CD4-positive, alpha-beta T cell treated with Interferon alpha-2 for 1 hour (primary cell): ENCODE measurements around the gene CLCNKB.
"Not testable (repeated sequence)": the region's sequence is repeated elsewhere in the genome, so short reads cannot be mapped to it uniquely, and the experiment has no call there.

Experiments used
- DNase-seq, 2 donors: peaks; one replicate each; pipeline ENCODE4 v3.0.0-alpha.2; 2020 to 2022

The CLCNKB gene

DNA sequence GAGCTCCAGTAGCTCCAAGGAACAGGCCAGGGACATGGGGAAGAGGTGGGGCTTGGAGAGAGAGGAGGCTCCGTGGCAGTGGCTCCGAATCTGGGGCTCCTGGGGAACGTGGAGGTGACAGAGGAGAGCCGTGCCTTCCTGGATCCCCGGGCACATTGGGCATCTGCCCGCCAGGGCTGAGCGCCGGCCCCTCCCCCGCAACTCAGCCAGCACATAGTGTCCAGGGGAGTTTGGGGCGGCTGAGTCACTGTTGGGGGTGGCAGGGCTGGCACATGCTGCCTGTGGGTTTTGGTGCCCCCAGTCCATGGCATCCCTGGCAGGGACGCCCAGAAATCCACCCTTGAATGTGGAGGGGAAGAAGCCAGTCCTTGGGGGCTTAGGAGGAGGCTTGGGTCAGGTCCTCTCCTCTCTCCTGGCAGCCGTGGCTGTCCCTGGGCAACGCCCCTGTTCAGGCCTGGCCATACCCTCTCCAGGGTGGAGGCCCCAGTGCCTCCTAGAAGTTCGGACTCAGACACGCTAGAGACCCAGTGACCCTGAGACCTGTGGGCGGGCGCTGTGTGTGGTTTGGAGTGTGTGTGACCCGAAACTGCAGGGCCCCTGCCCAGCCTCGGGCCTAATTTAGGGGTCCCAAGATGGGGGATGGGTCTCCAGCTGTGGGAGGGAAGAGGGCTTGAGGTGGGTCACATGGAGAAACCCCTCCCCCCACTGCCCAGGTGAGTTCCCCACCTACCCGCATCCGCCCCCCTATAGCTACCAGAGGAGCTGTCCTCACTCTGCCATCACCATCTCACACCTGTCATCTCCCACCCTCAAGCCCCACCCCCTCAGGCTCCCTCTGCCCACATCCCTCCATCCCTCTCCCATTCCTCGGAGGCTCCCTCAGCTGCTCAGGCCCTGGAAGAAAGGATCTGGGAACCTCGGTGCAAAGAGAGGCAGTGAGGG is 27.4 kb upstream of the CLCNKB start:
- DNase-seq, result no peak

DNA sequence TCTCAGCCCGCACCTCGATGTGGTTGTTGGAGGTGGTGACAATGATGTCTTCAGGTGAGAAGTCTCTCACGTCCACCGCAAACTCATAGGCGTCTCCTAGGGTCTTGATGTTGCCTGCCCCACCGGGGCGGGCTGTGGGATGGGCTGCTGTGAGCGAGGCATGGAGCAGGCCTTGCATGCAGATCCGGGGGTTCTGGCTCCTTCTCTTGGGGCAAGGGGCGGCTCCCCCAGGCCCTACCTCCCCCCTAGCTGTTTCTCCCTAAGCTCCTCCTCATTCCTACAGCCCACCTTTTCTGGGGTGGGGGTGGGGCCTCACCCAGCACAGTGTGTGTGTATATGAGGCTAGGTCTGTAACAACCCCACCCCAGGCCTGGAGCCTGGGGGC is 26.5 kb upstream of the CLCNKB start:
- no peak for DNase-seq

DNA sequence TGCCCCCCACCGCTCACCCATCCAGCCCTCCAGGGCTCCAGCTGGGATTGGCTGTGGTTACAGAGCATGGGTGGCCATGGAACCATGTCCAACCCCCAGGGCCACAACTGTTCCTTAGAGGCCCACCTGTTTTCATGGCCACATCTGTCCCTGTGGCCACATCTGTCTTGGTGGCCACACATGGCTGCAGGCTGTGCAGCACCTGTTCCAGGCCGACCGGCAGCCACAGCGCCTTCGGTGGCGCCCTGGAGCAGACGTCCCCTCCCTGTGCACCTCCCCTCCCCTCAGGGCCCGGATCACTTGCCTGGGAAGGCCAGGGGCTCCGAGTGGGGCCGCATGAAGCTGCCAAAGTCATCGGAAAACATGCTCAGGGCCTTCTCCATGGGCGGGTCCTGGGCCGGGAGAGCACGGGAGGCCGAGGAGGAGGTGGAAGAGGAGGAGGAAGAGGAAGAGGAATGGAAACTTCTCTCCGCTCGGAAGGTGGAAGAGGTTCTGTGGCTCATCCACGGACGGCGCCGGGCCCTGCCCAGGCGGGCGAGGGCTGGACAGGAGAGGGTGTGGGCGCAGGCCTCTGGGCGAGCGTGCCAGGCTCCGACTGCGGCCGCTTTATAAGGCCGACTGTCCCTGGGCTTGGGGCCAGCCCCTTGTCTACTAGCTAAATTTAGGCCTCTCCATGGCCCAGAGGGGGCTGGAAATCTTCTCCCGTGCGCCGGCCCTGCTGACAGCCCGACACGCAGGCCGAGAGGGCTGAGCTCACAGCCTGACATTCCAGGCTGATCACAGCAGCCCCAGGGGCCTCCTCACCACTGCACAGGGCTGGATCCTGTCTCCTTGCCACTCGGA is 25.9 kb upstream of the CLCNKB start, which contains the start of gene HSPB7:
TSS of gene HSPB7 (minus strand) at position 583 of the 843 bp plus-strand sequence. CDS start at position 503, 80 bp downstream.
- DNase-seq, result no peak

DNA sequence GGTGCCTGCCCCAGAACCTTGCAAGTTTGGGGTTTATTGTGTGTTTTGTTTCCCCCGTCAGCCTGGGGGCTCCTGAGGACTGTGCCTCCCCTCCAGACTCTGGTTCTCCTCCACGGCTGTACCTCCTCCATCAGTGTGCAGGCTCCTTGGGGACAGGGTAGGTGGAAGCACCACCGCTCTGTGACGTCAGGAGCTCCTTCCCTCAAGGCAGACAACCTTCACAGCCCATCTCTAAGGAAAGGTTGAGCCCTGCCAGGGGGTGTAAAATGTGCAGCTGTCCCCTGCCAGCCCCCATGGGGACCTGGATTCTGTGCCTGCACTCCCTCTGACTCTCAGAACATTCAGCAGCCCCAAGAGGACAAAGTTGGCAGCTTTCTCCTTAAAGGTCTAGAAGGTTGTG is 25.3 kb upstream of the CLCNKB start:
- DNase-seq, result no peak

DNA sequence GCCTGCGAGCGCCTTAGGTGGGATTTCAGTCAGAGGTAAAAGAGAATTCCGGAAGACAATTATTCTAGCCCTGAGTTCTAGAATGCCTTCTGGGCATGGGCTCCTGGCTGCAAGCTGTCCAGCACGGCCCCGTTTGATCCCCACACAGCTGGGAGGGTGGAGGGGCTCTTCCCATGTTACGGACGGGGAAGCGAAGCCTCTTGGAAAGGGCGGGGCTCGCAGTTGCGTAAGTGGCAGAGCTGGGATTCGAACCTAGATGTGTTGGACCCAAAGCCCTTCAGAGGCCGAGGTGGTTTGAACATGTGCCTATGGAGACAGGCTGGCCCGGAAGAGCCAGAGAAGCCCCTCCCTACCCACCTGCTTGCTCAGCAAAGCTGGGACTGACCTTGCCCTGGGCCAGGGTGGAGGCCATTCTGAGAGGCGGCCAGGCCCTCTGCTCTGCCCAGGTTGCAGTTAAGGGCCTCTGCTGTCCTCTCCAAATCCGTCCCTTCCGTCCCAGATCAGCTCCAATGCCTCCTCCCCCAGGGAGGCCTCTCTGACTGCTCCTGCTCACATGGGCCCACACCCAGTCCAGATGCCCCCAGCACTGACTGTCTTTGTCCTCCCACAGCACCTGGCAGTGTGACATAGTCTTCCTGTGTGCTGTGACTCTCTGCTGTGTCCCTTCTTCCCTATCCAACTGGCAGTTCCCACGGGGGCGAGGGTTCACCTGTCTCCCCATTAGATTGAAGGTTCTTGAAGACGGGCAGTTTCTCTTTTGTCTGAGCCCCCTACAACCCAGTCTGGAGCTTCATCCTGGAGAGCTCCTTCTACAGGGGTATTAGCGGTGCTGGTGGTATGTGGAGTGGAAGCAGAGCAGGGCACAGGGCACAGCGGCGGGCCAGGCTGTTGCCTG is 24.6 kb upstream of the CLCNKB start:
- DNase-seq, result no peak

DNA sequence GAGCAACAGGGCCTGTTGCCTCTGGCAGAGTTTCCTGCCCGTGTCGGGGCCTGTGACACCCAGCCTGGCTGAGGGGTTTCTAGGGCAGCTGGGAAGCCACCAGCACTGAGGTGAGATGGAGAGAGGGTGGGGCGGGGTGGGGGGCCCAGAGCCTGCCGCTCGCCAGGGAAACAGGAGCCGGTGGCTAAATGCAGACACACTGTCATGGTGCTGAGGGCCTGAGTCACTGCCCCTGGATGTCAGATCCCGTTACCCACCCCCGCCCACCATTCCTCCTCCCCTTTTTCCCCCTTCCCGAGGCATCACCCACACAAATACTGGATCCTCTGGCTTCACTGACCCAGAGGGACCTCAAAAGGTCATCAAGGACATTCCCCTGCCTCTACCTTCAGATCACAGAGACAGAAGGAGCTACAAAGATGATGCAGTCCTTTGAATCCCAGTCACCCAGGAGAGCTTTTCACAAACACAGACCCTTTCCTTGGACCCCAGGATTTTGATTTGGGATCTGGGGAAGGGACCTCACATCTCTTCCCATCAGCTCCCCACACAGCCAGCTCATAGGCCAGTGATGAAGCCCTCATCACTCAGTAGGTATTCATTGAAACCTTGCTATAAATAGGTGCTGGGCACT is 23.8 kb upstream of the CLCNKB start:
- no peak for DNase-seq

DNA sequence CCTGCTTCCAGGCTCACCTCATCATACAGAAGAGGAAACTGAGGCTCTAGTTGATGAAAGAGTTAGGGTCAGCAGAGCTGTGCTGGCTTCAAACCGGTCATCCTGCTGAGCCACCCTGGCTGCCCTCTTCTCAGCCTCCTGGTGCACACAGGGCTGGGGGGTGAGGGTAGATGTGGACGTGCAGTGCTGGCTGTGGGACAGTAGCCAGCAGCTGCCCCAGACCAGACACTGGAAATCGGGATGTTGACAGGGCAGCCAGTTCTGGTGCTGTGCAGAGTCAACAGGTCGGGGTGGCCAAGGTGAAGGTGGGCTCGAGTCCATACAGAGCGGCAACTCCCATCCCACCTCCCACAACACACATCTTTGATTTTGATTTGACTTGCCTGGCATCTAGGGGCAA is 23.3 kb upstream of the CLCNKB start:
- no peak for DNase-seq

DNA sequence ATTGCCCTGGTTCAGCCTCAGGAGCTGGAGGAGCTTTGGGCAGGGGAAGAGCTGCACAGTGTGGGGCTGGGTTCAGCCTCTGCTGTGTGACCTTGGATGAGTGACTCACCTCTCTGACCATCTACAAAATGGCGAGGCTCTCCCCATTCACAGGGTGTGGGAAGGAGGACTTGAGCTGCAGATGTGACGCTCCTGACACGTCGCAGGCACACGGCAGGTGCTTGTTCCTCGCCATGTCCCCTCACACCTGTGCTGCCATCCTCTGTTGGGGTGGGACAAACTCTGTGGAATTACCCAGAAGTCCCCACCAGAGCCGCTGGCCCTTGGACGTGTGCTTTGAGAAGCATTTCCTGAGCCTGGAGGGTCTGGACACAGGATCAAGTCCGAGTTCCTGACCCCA is 22.7 kb upstream of the CLCNKB start:
- DNase-seq, result not testable (repeated sequence)

DNA sequence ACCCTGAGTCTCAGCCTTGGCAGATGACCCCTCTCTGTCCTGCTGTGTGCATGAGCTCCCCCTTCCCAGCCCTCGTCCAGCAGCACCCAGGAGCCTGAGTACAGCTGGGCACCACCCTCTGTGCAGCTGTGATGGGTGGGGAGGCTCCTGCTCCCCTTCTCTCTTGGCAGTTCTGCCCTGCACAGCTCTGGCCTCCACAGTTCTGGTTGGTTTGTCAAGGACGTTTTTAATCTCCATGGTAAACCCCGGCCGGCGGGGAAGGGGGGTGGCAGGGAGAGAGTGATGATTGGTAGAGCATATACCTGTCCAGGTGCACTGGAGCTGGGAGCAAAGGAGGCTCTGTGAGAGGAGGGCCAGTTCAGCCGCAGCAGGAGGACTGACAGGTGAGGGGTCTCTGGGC is 21.9 kb upstream of the CLCNKB start, which contains the start of gene CLCNKA:
TSS of gene CLCNKA (plus strand) at position 356 of the 400 bp plus-strand sequence. CDS start 584 bp downstream, outside the sequence.
- no peak for DNase-seq

DNA sequence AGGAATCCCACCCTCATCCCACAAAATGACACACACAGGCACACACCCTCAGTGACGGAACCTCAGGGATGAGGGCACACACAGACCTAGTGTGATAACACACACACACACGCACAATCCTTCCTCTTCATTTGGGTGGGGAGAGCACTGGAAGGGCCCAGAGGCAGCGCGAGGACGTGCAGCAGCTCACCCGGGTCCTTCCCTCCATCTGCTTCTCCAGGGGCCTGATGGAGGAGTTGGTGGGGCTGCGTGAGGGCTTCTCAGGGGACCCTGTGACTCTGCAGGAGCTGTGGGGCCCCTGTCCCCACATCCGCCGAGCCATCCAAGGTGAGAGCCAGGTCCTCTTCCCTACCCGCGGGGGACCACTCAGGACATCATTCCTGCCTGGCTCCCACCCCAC is 21.2 kb upstream of the CLCNKB start:
- no peak for DNase-seq

DNA sequence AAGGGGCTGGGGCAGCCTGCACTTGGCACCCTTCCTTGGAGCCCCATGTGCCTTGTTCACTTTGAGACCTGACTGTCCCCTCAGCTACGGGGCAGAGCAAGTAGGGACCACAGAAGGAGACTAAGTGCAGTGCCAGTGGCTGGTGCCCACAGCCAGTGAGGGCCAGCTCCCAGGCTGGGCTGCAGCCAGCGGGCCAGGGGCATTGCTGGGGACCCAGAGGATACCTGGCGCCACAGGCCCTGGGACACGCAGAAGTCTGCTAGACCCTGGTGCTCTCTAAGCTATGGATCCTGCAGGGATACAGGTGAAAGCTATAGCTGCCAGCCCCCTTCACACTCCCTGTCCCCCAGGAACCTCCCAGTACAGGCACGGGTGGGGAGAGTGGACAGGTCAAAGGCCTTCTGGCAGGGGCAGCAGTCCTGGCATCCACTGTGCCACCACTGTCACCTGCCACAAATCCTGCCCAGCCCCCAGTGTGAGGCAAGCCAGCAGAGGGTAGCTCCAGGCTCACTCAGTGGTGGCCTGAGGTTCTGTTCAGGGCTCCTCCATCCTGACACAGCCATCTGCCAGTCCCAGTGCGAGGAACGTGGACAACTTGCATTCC is 20.4 kb upstream of the CLCNKB start:
- DNase-seq, result no peak

DNA sequence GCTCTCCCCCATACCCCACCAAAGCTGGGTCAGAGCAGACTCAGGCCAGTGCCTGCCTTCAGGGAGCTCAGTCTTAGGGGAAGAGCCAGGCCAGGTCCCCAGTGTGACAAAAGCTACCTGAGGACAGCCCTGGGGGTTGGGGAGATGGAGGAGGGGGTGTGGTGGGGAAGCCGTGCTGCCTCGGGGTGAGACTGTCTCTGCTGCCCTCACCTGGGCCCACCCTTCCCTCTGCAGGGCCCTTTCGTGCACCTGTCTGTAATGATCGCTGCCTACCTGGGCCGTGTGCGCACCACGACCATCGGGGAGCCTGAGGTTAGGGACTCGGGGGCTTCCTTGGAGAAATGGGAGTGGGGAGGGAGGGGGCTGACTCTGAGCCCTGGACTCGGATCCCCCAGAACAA is 17.3 kb upstream of the CLCNKB start:
- DNase-seq, result not testable (repeated sequence)

DNA sequence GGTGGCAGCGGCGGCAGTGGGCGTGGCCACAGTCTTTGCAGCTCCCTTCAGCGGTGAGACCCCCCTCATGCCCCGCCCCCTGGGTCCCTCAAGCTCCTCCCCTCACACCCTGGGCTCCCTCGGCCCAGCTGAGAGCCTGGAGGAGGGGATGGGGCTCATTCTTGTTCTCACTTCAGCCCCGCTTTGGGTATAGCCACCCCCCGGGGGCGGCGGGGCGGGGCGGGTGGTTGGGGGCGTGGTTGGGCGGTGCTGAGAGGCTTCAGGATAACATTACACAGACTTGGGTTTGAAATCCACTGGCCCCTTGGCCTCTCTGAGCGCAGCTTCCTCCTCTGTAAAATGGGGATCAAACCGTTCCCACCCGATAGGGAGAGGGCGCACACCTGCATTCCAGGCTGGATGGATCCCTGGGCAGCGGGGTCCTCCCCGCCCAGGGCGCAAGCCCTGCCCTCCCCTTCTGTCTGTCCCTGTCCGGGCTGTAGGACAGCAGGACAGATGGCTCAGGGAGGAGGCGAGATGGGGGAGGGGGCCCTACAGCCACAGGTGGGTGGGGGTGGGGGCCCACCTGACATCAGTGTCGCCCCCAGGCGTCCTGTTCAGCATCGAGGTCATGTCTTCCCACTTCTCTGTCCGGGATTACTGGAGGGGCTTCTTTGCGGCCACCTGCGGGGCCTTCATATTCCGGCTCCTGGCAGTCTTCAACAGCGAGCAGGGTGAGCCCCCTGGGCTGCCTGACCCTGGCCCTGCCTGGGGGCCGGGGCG is 16.7 kb upstream of the CLCNKB start:
- peak; percentile 13 to 28 for DNase-seq

DNA sequence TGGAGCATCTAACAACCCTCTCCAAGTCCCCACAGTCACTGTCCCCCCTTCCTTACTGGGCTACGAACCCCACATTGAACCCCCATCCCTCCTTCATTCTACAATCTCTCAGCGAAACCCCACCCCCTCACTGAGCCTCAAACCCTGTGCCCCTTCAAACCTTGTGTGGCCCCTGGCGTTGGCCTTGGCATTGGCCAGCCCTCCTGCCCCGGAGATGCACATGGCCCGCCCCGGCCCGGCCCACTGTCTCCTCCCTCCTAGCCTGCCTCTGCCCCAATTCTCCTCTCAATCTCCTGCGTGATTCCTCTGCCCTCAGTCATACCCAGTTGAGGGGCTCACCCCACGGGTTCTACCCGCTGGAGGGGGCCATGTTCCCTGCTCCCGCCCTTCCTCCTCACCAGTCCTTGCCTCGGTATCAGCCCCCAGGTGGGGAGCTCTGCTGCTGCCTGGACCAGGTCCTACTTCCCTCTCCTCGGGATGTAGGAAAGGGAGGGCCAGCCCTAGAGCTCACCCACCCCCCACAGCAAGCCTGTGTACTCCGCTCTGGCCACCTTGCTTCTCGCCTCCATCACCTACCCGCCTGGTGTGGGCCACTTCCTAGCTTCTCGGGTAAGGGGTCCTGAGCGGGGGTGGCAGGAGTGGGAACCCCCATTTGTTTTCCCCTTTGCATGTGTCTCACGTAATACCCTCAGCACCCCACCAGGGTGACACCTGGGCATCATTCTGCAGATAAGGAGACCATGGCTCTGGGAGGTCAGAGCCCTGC is 15.2 kb upstream of the CLCNKB start:
- DNase-seq, result no peak

DNA sequence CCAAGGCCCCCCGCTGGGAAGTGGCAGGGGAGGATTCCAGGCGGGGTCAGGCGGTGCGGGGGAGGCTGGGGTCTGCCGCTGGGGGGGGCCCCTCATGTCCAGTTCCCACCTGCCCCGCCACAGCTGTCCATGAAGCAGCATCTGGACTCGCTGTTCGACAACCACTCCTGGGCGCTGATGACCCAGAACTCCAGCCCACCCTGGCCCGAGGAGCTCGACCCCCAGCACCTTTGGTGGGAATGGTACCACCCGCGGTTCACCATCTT is 14.6 kb upstream of the CLCNKB start:
- not testable (repeated sequence) for DNase-seq

DNA sequence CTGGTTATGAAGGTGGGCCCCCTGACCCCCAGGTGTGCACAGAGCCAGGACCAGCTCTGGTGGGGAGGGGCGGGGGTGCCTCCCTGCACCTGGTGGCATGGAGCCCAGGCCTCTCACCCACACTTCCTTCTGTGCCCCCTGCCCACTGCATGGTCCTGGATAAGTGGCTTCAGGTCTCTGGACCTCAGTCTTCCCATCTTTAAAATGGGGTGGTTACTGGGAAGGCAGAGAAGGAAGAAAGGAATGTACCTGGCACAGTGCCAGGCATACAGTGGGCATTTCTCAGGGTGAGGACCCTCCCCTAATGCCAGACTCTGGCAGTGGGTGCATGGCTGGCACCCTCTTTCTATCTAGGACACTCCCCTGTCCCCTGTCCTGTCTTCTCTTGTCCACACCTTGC is 14.3 kb upstream of the CLCNKB start:
- DNase-seq, result no peak

DNA sequence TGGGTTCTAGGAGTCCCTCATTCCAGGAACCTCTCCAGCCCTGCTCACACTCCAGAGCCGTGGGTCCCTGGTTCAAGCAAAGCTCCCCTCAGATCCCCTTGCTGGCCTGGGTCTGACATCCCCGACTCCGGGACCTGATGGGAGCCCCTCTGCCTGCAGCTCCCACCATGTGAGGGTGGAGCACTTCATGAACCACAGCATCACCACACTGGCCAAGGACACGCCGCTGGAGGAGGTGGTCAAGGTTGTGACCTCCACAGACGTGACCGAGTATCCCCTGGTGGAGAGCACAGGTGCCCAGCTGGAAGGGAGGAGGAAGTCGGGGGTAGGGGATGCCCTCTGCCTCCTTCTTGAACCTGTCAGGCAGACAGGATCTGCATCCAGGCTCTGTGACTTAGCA is 12.0 kb upstream of the CLCNKB start:
- no peak for DNase-seq

DNA sequence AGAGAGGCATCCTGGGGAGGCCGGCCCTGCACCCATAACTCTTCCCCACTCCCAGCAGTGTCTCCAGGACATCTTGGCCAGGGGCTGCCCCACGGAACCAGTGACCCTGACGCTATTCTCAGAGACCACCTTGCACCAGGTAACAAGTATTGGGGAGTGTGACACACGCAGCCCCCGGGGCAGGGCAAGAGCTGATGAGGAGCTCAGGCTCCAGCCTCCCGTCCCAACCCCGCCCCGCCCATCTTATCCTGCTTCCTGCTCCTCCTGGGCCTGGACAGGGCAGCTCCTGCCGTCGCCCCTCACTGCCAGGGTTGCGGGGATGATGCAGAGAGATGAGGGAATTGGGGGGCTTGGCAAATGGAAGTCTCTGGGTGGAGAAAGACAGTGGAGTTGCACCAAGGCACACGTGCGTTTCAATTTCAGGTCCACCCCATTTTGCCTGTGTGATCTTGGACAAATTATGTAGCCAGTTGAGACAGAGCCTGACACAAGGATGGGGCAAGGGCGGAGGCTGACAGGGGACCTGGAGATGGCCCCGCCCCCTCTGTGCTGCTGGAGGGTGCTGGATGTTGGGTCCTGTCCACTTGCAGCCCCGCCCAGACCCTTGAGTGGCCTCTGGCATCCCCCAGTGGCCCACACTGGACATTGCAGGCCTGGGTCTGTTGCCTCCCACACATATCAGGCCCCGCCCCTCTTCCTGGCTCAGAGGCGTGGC is 11.0 kb upstream of the CLCNKB start:
- DNase-seq, result peak; percentile 45 to 62

DNA sequence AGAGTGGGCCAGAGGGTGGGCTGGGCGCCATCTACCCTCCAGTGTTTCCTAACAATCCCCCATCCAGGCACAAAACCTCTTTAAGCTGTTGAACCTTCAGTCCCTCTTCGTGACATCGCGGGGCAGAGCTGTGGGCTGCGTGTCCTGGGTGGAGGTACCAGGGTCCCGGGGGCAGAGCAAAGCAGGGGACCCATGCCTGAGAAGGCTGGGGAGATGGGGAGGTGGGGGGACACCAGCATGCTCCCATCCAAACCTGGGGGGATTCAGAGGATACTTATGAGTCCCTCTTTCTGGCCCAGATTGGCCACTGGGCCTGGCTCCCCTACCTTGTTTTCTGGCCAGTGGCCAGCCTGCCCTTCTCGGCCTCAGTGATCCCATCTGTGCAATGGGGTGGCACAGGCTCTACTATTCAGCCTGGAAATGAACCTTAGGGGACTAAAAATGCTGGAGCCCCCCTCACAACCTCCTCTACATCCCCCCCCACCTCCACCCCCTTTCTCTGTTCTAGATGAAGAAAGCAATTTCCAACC is 10.4 kb upstream of the CLCNKB start:
- DNase-seq, result not testable (repeated sequence)
